HG02610 (cell line): ENCODE data around the gene EIF1B.

Source experiments
- ATAC-seq: cut with Tn5 transposase; IDR thresholded peaks from one replicate; pipeline ENCODE4 v1.9.1; 2021; ENCODE audit warnings: mild to moderate bottlenecking, moderate library complexity; ENCODE audit not compliant: unreplicated experiment

Gene EIF1B

DNA sequence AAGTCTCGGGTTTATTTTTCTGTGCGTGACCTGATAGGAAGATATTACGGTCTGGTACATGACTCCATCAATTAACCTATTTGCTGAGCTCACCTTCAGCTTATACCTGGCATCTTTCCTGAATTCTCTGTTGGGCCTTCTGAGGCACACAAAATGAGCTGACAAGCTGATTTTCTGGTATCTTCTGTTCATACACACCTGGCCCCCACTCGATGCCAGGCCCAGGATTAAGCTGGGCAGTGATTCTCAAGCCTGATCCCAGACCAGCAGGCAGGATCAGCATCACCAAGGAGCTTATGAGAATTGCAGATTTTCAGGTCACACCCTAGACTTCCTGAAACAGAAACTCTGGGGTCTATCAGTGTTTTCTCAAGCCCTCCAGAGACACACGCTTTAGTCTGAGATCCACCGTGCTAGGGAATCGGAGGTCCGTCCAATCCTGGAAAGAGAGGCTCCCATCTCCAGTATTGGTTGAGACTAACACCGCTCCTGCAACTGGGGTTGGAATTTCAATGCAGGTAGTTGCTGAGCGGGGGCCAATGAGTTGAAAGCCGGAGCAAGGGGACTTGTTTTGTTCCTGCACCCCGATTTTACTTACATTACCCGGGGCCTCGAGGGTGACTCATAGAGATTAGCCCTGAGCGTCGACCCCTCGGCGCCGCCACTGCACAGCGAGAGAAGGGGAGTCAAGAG, 636 bp upstream of the EIF1B start:
- no peak for ATAC-seq

DNA sequence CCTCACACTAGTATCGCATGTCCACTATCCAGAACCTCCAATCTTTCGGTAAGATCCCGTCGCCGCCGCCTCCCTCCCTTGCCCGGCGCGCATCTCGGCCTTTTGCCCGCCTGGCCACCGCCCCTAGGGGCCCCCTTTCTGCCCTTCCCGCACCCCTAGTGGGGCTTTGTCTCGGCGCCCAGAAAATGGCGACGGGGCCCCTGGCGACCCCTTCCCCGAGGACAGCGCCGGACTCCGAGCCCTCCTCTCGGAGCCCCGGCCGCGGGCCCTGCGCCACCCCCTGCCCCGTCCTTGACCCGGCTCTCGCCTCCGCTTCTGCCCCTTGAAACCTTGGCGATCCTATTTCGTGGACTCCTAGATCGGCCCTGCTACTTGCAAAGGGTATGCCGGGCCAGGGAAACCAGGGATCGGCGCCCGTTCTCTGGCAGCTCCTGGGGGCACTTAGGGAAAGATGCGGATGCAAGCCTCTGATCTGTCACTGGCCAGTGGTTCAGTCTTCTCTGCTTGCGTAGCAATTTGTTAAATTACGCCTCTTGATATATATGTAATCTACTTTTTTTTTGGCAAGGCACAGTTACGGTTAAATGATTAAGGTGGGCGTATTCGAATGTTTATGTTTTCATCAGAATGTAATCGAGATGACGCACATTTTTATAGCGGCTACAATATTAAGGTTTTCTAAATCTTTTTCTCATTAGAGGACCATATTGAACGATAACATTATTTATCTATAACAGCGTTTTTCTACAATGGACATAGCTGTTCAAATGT, 603 bp downstream of the EIF1B start:
- peak; percentile 23 for ATAC-seq

DNA sequence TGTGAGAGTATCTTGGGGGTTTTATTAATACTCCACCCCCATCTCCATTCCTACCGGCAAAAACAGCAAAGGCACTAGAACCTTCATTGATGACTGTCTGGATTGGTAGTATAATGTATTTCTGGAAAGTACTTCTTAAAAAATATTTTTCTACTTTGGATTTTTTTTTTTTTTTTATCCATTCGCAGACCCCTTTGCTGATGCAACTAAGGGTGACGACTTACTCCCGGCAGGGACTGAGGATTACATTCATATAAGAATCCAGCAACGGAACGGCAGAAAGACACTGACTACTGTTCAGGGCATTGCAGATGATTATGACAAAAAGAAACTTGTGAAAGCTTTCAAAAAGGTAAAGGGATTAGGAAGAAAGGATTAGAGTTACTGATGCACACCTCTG, 1.2 kb downstream of the EIF1B start:
- ATAC-seq = no peak

DNA sequence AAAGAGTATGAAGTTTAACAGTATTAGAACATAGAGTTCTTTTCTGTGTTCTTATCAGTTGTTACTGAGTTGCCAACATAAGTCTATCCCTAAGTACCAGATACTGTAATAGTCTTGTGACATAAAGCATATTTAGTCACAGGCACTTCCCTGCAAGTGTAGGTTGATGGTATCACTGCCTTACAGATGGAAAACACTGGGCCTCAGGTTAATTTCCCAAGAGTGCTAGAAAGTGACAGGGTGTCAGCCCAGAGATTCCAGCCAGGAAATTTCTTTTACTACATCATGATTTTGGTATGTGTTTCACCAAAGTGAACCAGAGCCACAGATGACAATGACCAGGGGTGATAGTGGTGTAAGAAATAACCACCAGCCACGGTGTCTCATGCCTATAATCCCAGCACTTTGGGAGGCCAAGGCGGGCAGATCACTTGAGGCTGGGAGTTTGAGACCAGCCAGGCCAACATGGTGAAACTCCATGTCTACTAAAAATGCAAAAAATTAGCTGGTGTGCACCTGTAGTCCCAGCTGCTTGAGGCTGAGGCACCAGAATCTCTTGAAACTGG, 3.2 kb downstream of the EIF1B start:
- no peak for ATAC-seq

DNA sequence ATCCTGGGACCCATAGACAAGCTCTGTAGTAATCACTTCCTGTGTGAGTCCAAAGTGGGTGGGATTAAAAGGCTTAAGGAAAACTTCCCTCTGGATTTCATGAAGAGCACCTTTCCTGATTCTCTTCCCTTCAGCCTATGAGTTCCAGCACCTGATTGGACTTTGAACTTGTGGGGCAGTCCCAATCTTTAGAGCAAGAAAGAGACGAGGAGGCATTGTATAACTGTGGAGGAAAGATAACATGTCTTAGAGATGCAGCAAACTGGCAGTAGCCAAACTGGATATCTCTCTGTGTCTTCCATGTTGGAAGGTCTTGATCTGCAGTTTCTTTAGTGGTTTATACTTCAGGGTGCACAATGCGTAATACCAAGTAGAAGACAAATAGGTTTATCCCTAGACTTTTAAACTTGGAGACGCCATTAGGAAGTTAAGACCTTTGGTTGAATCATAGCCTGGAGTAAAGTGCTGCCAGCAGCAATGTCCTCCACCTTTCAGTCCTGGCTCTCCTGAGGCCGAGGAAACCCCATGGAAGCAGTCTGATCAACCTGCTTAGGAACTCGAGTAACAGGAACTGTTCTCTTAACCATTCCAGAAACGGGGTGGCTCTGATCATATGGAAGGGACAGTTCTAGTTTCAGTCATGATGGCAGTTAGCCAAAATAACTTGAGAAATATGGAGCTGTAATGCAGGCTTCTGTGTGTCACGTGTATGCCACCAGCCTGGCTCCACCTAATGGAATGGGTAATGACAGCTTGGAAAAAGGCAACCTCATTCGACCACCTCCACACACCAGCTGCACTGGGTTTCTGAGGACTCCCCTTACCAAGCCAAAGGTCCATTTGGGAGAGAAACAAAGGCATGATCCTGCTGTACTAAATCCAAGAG, 4.7 kb downstream of the EIF1B start:
- no peak for ATAC-seq

DNA sequence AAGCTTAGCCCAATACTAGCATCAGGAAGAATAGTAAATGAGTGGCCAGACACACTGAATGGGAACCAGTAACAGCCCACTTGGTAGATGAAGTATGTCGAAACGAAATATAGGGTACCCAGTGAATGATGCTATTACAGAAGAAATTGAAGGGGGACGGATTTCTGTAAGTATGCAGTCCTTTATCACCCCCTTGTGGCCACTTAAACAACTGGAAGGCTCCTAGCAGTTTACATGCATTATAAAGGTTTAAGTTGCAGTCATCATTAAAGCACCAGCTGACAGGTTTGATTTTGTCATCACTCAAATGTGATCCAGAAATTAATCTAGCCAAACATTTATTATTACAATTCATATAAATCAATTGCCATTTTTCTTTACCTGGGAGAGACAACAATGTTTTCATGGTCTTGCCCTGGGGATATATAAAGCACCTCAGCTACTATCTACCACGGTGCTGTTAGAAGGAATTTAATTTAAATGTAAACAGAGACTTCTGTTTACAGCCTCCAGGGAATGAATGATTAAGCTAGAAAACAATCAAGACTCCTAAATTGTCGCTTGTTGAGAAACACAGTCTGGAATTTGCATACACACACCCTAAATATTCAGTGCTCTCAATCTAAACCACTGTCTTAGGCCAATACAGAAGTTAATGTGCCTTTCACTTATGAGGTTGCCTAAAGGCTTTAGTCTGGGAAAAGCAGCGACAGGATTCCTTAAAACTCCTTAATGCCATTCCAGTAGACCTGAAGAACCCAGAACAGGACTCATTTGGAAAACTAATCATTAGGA, 7.8 kb downstream of the EIF1B start:
- ATAC-seq = peak; percentile 64

DNA sequence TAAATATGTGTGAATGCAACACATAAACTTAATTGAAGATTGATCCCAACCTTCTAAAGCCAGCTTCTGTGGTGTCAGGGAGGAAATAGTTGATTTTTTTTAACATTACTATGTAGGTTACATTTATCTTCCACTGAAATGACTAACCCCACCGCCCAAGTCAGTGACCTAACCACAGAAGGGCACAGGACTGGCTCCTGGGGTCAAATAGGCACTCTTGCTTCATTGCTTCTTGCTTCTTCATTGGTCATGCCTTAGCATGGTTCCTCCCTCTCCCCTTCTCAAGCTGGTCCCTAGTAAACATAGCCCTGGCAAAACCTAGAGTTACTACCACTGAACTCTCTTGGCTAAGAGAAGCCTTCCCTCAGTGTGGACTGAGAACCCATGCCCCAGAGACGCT, 12.3 kb downstream of the EIF1B start:
- ATAC-seq = no peak

DNA sequence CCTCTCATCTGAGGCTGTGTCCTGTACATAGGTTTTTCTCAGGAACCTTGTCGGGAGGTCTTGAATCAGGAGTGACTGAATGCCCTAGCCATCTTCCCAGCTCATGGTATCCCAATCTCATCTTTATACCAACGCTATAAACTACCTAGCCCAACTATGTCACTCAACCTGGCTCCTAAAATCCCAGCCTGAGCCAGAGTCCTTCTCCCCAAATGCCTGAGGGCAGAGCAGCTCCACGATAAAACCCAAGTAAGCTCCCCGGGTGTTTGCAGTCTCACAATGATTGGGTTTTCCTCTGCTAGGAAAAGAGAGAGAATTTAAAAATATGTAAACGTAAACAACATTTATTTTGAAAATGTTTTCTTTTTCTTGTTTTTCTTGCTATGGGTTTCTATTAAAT, 14.4 kb downstream of the EIF1B start:
- no peak for ATAC-seq

DNA sequence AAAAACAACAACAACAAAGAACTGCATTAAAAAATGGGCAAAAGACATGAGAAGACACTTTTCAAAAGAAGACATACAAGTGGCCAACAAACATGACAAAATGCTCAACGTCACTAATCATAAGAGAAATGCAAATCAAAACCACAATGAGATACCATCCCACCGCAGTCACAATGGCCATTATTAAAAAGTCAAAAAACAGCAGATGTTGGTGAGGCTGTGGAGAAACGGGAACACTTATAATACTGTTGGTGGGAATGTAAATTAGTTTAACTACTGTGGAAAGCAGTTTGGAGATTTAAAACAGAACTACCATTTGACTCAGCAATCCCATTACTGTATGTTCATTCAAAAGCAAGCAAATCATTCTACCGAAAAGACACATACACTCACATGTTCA, 15.1 kb downstream of the EIF1B start:
- no peak for ATAC-seq

DNA sequence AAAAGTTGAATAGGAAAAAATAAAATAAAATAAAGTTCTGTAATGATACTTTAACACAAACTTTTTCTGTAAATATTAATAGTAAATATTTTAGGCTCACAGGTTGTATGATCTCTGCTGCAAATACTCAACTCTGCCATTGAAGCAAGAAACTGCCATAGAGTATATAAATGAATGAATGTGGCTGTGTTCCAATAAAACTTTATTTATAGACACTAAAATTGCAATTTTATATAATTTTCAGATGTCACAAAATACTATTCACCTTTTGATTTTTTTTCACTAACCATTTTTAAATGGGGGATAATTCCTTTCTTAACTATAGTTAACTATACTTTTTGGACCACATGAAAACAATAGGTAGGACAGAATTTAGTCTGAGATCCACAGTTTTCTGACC, 16.0 kb downstream of the EIF1B start:
- no peak for ATAC-seq

DNA sequence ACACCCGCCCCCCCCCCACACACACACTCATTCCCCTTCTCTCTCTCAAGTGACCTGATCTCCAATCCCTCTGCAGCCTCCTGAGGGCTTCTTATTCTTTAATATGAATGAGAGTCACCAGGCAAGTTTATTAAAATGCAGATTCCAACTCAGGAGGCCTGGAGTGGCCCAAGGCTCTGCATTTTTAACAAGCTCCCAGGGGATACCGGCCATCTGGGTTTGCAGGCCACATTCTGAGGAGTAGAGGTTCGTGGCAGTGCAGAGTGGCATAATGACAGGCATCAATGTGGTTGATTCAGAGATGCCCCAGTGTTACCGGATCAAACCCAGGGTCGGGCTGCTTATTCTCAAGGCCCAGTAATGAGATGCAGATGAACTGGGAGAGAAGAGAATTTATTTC, 18.9 kb downstream of the EIF1B start:
- ATAC-seq = no peak

DNA sequence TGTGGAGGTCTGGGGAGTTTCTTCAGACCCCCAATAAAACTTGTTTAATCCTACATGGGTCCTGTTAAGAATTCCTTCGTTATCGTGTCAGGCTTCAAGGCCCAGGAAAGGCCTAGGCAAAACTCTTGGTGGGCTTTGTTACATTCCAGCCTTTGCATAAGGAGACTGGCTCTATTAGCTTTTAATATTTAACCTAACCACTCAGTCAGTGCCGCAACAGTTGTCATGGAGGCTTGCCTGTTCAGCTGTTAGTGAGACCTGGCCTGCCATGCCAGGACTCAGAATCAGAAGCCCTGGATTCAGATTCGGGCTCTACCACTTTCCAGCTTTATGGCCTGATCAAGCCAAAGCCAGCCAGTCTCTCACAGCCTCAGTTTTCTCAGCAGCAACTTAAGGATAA, 19.6 kb downstream of the EIF1B start:
- no peak for ATAC-seq

DNA sequence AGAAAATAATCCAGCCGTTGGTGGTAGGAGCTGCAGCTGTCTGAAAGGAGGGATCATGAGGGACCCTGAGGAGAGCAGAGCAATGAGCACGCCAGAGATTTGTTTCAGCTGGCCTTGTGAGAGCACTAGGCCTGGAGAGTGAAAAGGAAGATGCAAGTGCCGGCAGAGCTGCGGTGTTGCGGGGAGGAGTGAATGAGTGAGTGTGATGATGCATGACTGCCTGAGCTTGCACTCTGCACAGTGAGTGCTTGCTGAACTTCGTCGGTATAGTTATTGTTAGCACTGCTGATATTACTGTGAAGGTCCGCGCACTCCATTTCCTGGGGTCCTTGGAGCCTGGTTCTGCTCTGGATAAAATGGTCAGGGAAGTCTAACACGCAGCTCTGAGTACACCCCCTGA, 23.2 kb downstream of the EIF1B start:
- no peak for ATAC-seq

DNA sequence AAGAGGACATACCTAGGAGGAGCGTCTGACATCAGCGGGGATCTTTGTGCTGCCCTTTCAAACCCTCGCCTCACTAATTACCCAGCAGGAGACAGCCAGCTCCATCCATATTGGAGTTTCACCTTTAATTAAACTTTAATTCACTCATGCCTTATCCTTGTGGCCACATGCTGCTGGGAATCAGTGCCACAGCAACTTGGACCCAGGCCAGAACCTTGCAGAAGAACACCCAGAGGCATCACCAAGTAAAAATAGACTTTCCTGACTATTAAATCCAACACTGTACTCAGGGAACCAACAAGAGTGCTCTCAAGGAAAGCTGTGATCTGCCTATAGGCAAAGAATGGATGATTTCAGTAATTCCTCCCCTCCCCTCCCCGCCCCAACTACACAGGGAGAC, 23.9 kb downstream of the EIF1B start:
- ATAC-seq = no peak

DNA sequence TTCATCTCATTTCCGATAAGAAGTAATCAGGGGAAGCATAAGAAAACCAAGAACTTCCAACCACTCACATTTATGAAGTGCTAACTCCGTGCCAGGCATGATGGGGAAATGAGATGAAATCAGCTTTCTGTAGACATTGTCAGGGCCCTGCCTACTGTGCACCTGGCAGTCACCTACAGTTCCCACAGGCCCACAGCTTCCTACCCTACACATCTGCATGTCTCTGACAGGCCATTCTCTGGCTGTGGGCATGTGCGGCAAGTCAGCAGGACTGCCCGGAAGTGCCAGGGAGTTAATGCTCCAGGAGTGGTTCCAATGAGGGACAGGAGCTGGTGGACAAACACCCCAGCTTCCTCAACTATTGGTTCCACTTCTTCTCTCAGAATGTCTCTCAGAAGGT, 24.3 kb downstream of the EIF1B start:
- no peak for ATAC-seq

DNA sequence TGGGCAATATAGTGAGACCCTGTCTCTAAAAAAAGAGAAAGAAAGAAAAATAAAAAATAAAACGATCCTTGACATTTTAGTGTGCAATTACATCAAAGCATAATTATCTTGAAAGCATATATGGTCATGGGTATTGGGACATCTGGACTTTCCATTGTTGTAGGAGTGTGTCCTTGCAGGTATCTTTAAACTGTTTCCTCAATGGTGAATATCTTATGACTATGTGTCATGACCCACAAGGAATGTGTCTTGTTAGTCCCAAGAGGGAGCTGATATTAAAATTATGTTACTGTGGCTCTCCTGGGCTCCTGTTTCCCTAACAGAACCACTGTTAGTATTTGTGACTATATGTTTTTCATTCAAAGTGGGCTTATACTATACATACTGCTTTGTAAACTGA, 26.6 kb downstream of the EIF1B start:
- no peak for ATAC-seq

DNA sequence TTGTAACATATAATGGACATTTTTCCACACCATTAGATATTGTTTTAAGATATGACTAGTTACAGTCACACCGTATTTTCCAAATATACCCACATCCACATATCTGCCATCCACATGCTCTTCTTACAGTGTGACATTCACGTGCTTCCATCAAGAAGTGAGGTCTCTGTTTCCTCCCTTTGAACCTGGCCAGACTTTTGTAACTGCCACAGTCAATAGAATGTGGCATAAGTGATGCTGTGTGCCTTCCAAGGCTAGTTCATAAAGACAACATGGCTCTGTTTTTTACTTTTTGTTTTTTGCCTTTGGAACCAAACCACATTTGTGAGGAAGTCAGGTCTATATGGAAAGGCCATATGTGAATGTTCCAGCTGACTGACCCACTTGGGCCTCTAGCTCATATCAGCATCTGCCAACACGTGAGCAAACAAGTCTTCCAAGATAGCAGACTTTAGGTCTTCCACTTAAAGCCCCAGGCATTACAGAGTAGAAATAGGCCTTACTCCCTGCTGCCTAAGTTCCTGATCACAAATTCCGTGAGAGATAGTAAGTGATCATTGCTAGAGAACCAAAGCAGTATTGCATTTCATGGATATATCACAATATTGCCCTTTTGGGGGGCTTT, 27.1 kb downstream of the EIF1B start:
- peak; percentile 8 for ATAC-seq

DNA sequence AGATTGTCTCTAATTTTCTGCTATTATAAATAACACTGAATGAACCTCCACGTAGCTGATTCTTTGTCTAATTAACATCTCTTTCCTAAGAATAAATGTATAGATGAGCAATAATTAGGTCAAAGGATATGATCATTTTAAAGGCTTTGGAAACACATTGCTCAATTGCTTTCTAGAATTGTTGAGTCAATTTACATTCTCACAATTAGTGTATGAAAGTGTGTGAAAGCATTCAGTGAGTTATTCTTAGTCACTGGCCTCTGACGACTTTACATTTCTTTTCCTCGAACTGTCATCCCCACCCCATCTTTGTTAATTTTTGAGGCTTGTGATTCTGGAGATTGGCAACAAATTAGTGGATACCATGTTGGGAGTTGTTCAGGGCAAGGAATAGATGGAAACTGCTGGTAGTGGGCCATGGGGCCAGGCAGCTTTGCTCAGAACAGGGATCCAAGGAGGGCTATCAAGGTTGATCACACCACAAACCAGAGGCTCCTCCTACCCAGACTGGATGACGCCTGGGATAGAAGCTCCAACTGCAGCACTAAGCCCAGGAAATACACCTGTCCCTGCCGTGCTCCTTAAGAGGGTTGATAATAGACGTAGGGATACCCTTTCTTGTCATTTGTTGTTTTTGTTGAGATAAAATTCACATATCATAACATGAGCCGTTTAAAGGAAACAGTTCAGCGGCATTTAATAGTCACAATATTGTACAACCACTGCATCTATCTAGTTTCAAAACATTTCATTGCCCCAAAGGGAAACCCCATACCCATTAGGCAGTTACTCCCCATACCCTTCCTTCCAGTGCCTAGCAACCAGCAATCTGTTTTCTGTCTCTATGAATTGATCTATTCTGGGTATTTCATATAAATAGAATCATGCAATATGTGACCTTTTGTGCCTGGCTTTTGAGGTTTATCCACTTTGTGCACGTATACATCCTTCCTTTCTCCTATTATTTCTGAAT, 27.9 kb downstream of the EIF1B start:
- peak; percentile 80 for ATAC-seq

DNA sequence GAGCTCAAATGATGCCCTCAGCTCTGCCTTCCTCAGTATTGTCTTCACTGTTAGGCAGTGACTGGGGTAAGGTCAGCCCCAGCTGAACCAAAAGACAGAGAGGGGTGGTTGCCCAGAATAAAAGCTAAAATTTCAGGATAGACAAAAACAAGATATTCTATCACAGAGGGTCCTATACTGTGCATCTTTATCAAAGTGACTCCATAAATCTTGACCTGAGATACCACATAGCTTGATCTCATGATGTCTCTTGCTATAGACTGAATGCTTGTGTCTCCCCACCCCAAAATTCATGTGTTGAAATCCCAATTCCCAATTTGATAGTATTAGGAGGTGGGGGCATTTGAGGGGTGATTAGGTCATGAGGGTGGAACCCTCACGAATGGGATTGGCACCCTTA, 30.4 kb downstream of the EIF1B start:
- ATAC-seq = no peak
